Measurements from ENCODE around the gene SMIM35.

- TF ChIP-seq CTCF (IDR thresholded peaks at IDR 0.05; ENCODE audit: insufficient read depth, low read length) = no peak
- TF ChIP-seq GABPA (IDR thresholded peaks at IDR 0.05; ENCODE audit: low read depth) = no peak
- TF ChIP-seq REST (IDR thresholded peaks at IDR 0.05; ENCODE audit: insufficient replicate concordance, low read depth) = no peak
- no peak for TF ChIP-seq POLR2AphosphoS5 (IDR thresholded peaks at IDR 0.05; ENCODE audit: low read depth)
- TF ChIP-seq SPI1 (IDR thresholded peaks at IDR 0.05; ENCODE audit: borderline replicate concordance, low read depth) = no peak
These were observed 92.6 kb downstream of the SMIM35 start for GRCh38 chr11:117993988-117994745.

Measured in HL-60 (cell line).